ENCODE data around the gene UST. TPM values are rescaled to one million over a fixed set of nuclear protein-coding genes. Genes with fewer than 3 reads are reported as not detected.

UST gene
- total RNA-seq, 2 experiments from 2014 or later = 1.9 to 3.7 TPM

DNA sequence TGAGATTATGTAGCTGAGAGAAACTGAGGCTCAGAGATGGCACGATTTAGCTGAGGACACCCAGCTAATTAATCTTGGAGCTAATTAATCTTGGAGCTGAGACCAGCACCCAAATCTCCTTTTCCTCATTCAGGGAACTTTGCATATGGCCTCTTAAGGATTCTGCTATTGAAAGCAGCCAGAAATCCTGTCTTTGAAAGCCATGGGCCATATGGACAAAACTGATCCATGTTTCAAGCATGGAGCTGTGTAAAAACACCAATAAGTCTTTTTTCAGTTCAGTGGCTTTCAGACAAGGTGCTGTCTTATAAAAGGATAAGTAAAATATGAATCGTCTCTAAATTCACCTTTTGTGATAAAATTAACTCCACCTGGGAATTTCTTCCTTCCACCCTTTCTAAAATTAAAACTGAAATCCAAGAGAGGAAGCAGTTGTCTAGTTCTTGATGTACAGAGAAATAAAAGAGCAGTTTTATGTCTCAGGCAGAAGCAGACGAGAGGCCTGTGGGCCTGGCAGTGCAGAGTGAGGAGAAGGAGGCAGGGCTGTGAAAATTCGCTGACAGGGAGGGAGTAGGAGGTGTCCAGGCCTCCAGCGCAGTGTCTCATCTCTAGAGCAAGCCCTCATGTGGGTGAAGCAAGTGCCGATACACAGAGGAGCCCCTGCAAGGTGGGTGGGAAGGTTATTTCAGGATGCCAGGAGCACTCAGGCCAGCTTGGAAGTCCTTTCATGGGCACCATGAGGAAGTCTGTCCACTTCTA is 266.9 kb downstream of the UST start:
- no peak for ATAC-seq (ENCODE audit: poor library complexity)
- no peaks in the 10 kb centered on the region for H3K36me3 Mint-ChIP-seq (ENCODE audit: low read depth)
- POLR2A ChIA-PET = no interaction called here
- Histone ChIP-seq H3K27me3 (ENCODE audit: control insufficient read depth in 1 of 2, insufficient read depth in 2 of 2, low read length in 2 of 2) (no peaks in the 10 kb centered on the region), H3K4me1 (ENCODE audit: insufficient read depth, low read length) (no peaks in the 10 kb centered on the region), H3K36me3 (ENCODE audit: insufficient read depth, low read length) (no peaks in the 10 kb centered on the region), H3K27ac (ENCODE audit: low read depth in 1 of 2, low read length in 2 of 2) (no peak overlapping the region), H3K9me3 (ENCODE audit: control insufficient read depth in 1 of 2, insufficient read depth in 1 of 2, low read length in 2 of 2) (no peaks in the 10 kb centered on the region), H3K4me3 (ENCODE audit: low read length) (no peak overlapping the region)
- intact Hi-C loops (cut with DNase I, micrococcal nuclease) = no loop called here
- CTCF ChIA-PET = no interaction called here
- no peak overlapping the region for H3K4me3 Mint-ChIP-seq
- no peaks in the 10 kb centered on the region for H3K9me3 Mint-ChIP-seq
- H3K27ac Mint-ChIP-seq = no peak overlapping the region
- no peaks in the 10 kb centered on the region for H3K27me3 Mint-ChIP-seq
- DNase-seq = no peak
- TF ChIP-seq, protein P1, sequence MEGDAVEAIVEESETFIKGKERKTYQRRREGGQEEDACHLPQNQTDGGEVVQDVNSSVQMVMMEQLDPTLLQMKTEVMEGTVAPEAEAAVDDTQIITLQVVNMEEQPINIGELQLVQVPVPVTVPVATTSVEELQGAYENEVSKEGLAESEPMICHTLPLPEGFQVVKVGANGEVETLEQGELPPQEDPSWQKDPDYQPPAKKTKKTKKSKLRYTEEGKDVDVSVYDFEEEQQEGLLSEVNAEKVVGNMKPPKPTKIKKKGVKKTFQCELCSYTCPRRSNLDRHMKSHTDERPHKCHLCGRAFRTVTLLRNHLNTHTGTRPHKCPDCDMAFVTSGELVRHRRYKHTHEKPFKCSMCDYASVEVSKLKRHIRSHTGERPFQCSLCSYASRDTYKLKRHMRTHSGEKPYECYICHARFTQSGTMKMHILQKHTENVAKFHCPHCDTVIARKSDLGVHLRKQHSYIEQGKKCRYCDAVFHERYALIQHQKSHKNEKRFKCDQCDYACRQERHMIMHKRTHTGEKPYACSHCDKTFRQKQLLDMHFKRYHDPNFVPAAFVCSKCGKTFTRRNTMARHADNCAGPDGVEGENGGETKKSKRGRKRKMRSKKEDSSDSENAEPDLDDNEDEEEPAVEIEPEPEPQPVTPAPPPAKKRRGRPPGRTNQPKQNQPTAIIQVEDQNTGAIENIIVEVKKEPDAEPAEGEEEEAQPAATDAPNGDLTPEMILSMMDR (IDR thresholded peaks at IDR 0.05) = no peak
- no peaks in the 10 kb centered on the region for H3K4me1 Mint-ChIP-seq (ENCODE audit: low read depth)

DNA sequence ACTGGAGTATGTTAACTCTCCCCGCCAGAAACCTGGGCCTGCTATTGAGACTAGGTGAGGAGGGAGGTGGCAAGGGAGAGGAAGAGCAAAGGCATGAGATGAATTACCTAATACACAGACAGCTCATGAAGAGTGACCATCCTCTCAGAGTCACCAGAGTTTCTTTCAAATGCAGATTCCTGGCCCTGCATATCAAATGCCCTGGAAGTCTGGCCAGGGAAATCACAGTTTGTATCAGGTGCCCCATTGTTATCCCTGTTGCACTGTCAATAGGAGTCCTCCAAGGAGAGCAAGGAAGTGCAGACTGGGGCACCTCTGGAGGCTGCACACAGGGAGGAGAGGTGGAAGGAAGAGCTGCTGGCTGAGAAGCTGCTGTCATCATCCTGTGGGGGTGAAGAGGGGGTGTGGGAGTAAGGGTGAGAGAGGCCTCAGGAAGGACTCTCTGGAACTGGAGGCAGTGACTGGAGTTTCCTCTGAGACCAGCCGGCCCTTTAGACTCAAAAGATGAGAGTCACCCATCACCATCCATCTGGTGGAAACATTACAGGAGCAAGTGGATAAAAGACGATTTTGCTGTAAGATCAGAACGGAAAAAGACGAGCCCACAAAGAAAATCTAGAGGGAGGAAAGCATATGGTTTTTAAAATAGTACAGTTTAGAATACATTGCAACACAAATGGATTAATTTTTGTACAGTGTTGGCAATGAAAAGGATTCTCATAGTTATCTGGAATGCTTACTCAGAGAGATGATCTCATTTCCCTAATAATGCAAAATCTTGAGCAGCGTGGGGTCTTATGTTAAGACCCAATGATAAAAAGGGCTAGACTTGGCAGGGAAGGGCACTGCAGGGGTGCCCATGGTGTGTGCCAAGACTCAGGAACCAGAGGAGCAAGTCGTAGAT is 268.1 kb downstream of the UST start:
- H3K27me3 Mint-ChIP-seq = no peaks in the 10 kb centered on the region
- ATAC-seq (ENCODE audit: poor library complexity) = no peak
- no peaks in the 10 kb centered on the region for H3K9me3 Mint-ChIP-seq
- H3K36me3 Mint-ChIP-seq (ENCODE audit: low read depth) = no peaks in the 10 kb centered on the region
- Histone ChIP-seq H3K9me3 (ENCODE audit: control insufficient read depth in 1 of 2, insufficient read depth in 1 of 2, low read length in 2 of 2) (no peaks in the 10 kb centered on the region), H3K27ac (ENCODE audit: low read depth in 1 of 2, low read length in 2 of 2) (no peak overlapping the region), H3K4me3 (ENCODE audit: low read length) (no peak overlapping the region), H3K27me3 (ENCODE audit: control insufficient read depth in 1 of 2, insufficient read depth in 2 of 2, low read length in 2 of 2) (no peaks in the 10 kb centered on the region), H3K4me1 (ENCODE audit: insufficient read depth, low read length) (no peaks in the 10 kb centered on the region), H3K36me3 (ENCODE audit: insufficient read depth, low read length) (no peaks in the 10 kb centered on the region)
- intact Hi-C loops (cut with DNase I, micrococcal nuclease) = no loop called here
- no peak for DNase-seq
- H3K4me3 Mint-ChIP-seq = no peak overlapping the region
- ChIA-PET CTCF (no interaction called here), POLR2A (no interaction called here)
- H3K27ac Mint-ChIP-seq = no peak overlapping the region
- no peaks in the 10 kb centered on the region for H3K4me1 Mint-ChIP-seq (ENCODE audit: low read depth)
- TF ChIP-seq, protein P1 (IDR thresholded peaks at IDR 0.05) = no peak

DNA sequence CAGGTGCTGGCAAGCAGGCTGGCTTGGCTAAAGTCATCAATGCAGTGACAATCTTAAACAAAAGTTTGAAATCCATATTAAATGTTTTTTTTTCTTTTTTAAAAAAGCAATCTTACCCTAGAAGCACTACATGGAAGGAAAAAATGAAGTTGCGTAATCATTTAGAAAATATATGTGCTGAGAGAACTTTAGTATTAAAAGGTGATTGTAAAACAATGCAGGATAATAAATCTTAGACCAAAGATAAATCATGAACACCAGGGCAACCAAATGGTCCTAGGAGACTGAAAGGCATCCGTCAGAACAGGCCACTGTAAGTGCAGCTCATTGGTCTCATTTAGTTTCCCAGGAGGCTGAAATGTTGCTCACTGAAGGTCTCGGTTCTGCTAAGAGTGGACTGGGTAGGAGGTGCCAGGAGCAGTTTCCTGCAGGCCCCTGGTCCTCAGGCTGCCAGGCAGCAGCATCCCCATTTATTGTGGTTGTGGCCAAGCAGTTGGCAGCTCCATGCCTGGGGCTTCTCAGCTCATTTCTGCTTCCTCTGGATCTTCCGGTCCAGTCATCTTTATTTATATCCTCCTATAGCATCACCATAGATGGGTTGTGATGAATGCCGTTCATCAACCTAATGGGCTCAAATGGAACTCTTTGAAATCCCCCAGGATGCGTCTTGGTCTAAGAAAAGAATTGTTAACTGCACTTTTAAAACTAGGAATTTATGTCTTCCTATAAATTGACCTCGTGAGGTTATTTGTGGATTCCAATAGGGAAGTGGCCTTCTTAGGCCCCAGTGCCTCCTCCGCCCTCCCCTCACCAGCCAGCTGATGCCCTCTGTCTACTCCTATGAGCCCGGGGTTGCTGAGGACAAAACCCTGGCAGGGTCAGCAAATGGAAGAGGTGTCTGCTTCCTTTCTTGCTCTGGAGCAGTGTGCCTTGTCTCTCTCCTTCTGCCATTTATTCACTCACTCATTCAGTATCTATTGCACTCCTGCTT is 269.0 kb downstream of the UST start:
- Histone ChIP-seq H3K4me3 (ENCODE audit: low read length) (no peak overlapping the region), H3K36me3 (ENCODE audit: insufficient read depth, low read length) (no peaks in the 10 kb centered on the region), H3K9me3 (ENCODE audit: control insufficient read depth in 1 of 2, insufficient read depth in 1 of 2, low read length in 2 of 2) (no peaks in the 10 kb centered on the region), H3K27me3 (ENCODE audit: control insufficient read depth in 1 of 2, insufficient read depth in 2 of 2, low read length in 2 of 2) (no peaks in the 10 kb centered on the region), H3K4me1 (ENCODE audit: insufficient read depth, low read length) (no peaks in the 10 kb centered on the region), H3K27ac (ENCODE audit: low read depth in 1 of 2, low read length in 2 of 2) (no peak overlapping the region)
- H3K4me3 Mint-ChIP-seq = no peak overlapping the region
- intact Hi-C loops (cut with DNase I, micrococcal nuclease) = no loop called here
- no peaks in the 10 kb centered on the region for H3K36me3 Mint-ChIP-seq (ENCODE audit: low read depth)
- ATAC-seq (ENCODE audit: poor library complexity) (no peak), DNase-seq (no peak)
- no peaks in the 10 kb centered on the region for H3K9me3 Mint-ChIP-seq
- H3K4me1 Mint-ChIP-seq (ENCODE audit: low read depth) = no peaks in the 10 kb centered on the region
- H3K27me3 Mint-ChIP-seq = no peaks in the 10 kb centered on the region
- POLR2A ChIA-PET = no interaction called here
- CTCF ChIA-PET = interaction anchor here (0.6 kb wide), 1 partner anchor 514 kb away, joined by 3 read pairs; no protein-coding TSS in a partner anchor
- TF ChIP-seq, protein P1 (IDR thresholded peaks at IDR 0.05) = no peak
- H3K27ac Mint-ChIP-seq = no peak overlapping the region

Data from CD4-positive, alpha-beta T cell (primary cell).